Fibroblast of skin of back (primary cell): ENCODE data around the gene RASAL3.
"Not testable (repeated sequence)": the region's sequence is repeated elsewhere in the genome, so short reads cannot be mapped to it uniquely, and the experiment has no call there.

Experiments
- DNase-seq: peaks from one replicate; pipeline ENCODE4 v3.0.0-alpha.2; 2013

Gene RASAL3

DNA sequence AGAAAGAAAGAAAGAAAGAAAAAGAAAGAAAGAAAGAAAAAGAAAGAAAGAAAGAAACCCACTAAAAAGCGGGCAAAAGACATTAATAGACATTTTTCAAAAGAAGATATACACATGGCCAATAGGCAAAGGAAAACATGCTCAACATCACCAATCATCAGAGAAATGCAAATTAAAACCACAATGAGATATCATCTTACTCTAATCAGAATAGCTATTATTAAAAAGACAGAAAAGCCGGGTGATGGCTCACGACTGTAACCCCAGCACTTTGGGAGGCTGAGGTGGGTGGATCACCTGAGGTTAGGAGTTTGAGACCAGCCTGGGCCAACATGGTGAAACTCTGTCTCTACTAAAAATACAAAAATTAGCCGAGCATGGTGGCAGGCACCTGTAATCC, 9.5 kb upstream of the RASAL3 start:
- not testable (repeated sequence) for DNase-seq

DNA sequence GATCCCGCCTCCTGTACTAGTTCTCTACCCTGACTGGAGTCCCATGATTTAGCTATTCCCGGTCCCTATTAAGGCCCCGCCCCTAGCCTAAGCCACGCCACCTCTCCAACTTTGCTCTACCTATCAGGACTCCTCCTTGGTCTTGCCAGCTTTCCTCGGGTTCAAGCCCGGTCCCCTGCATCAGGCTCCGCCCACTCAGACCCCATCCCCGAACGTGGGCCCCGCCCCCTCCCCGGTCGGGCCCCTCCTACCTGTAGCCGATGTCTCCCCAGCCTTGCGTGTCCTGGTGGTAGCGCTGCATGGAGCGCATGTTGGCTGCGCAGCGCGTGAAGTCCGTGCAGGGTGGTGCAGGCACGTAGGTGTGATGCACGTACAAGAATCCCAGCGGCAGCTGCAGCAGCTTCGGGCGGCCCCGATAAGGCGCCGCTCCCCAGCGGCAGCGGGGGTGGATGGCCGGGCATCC, 7.3 kb upstream of the RASAL3 start:
- no peak for DNase-seq

DNA sequence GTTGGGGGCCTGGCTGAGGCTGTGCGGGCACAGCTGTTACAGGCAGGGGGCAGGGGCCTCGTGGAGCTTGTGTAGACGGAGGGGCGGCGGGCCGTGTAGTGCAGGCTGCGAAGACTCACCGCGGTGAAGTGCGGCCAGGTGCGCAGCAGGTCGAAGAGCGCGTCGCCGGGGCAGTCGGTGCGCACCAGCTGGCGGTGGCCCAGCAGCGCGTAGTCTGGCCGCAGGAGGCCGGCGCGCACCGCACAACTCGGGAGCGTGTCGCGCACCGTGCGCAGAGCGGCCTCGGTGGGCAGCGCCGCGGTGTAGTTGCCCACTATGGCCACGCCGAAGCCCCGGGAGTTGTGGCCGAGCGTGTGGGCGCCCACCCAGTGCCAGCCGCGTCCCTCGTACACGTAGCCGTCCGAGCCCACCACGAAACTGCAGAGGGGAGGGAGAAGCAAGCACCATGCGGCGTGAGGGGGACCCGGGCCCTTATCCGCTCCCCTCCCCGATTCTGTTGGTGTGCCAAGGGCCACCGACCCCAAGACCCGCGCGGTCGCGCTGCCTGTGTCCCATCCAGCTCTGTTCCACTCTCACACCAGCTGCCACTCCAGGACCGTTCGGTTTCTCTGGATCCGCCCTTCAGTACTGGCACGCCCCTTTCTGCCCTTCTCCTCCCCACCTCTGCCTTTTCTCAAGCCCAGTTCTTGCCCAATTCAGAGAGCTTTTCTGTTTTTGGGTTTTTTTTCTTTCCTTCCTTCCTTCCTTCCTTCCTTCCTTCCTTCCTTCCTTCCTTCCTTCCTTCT, 5.4 kb upstream of the RASAL3 start:
- no peak for DNase-seq

DNA sequence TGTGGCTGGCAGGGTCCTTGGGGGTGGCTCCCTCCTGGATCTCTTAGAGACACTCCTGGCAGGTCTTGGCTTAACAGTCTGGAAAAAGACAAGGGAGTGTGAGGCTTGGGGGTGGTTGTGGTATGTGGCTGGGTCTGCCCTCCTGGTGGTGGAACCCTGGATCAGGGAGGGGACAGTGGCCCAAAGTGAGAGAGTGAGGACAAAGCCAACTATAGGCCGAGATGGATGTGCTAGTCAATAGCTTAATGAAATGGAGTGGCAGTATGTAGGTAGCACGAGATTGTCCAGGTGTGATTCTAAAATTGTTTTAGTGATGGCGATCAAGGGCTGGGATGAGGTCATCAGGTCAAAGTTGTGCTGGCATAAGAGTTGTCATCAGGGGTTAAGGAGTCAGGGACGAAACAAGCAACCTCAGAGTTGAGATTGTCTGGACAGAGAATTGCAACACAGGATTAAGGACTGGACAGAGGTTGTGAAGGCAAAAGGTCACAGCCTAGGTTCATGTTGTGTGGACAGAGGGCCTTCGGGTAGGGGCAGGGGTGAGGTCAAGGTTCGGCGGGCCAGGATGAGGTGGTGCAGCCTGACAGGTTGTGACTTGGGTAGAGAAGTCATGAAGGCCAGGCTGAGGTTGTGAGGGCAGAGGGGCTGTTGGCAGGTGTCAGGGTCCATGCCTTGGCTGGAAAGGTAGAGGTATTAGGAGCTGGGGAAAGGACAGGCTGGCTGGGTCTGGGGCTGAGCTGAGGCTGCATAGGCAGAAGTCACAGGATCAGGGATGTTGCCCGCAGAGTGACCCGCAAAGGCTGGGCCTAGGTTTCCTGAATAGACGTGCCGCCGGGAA, 4.5 kb upstream of the RASAL3 start:
- DNase-seq, result no peak

DNA sequence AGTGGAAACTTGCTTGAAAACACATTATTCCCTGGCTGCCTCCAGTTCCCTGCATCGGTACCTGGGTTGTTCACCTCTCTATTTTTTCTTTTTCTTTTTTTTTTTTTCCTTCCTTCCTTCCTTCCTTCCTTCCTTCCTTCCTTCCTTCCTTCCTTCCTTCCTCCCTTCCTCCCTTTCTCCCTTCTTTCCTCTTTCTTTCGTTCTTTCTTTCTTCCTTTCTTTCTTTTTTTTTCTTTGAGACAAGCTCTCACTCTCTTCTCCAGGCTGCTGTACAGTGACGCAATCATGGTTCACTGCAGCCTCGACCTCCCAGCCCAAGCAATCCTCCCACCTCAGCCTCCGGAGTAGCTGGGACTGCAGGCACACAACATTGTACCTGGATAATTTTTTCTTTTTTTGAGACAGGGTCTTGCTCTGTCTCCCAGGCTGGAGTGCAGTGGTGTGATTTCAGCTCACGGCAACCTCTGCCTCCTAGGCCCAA, 3.4 kb upstream of the RASAL3 start:
- no peak for DNase-seq

DNA sequence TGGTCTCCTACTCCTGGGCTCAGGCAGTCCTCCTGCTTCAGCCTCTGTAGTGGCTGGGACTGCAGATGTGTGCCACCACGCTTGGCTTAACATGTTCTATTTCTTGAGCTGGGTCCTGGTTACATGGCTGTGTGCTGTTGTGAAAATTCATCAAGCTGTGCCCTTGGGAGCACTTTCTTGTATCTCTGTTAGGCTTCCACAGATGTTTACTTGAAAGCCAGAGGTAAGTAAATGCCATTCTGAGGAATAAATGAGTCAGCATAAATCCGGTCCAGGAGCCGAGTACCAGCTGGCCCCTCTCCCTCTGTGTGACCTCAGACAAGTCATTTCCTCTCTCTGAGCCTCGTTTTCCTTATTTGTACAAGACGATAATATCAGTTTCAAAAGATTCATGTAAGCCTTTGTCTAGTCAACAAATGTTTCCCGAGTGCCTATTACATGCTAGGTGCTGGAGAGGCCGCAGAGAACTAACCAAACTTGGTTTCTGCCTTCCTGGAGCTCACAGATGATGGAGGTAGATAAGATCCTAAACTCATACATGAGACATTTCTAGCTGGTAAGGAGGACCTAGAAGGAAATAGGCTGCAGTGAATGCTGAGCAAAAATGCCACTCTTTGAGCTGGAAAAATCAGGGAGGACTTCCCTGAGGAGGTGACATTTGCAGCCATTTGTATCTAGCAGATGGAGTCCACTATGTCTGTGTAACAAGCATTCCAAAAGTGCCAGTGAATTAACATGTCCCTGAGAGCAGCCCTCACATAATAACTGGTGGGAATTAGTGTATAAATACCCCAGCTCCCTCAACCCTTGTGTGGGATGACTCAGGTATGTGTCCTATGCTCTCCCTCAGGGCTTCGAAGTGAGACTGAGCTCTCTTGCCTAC, 2.7 kb upstream of the RASAL3 start:
- DNase-seq, result no peak

DNA sequence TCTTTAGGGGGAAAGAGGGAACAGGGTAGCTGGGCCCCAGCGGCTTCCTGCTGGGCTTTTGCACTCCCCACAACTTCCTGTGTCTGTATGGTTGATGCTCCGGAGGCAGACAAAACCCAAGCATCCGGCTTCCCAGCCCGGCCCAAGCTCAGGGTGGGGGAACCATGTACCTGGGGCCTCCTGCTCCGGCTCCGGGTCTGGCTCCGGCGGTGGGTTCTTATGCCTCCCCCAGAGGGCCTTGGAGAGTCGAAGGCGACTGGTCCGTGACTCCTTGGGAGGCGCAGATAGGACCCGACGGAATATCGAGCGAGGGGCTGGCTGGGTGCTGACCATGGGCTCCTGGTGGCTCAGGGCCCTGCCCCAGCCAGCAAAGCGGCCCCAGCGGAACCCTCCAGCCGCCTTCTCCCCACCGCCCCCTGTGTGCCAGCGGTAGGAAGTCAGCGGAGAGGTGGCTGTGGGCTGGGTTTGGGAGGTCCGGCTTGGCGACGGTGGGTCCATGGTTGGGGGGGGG, 428 bp downstream of the RASAL3 start:
- DNase-seq, result no peak

DNA sequence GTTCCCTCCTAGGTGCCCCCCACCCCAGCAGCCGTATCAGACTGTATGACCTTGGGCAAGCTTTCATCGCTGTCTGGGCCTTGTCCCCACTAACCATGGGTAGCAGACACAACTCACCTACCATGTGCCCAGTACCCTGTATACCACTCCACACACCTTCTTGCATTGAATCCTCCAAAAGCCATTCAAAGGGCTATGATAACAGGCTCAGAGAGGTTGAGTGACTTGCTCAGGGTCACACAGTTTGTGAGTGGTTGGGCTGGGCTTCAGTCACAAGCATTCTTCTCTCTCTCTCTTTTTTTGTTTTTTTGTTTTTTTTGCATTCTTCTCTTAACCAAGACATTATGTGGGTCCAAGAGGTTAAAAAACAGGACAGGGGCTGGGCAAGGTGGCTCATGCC, 2.6 kb downstream of the RASAL3 start:
- DNase-seq, result no peak

DNA sequence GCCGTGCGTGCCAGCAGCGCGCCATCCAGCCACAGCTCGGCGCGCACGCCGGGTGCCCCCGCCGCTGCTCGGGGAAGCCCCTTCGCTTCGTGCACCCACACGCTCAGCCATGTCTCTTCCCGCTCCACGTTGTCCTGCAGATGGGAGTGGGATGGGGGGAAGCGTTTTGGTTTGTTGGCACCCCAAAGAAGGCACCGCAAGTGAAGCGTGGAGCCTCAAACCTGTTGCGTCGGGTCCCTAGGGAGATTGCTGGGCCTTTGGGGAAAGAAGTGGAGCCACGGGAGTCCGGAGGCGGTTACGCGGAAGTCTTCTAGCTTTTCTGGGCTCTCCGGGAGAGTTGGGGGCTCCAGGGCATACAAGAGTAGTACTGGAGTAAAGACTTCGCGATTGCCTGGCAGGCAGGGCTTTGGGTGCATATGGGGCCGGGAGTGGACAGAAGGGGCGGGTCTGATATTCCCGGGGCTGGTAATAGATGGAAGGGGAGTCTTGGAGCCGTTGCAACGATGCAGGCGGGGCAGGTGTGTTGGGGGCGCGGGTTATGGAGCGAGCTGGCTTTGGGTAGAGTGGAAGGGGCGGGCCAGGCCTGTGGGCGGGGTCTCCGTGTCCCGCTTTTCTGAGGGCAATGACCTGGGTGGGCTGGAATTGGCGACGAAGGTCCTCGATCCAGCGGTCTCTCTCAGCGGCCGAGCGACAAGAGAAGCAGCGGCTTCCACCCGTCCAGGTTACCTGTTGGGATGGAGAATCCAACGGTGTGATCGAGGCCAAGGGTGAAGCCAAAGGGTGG, 6.5 kb downstream of the RASAL3 start:
- no peak for DNase-seq

DNA sequence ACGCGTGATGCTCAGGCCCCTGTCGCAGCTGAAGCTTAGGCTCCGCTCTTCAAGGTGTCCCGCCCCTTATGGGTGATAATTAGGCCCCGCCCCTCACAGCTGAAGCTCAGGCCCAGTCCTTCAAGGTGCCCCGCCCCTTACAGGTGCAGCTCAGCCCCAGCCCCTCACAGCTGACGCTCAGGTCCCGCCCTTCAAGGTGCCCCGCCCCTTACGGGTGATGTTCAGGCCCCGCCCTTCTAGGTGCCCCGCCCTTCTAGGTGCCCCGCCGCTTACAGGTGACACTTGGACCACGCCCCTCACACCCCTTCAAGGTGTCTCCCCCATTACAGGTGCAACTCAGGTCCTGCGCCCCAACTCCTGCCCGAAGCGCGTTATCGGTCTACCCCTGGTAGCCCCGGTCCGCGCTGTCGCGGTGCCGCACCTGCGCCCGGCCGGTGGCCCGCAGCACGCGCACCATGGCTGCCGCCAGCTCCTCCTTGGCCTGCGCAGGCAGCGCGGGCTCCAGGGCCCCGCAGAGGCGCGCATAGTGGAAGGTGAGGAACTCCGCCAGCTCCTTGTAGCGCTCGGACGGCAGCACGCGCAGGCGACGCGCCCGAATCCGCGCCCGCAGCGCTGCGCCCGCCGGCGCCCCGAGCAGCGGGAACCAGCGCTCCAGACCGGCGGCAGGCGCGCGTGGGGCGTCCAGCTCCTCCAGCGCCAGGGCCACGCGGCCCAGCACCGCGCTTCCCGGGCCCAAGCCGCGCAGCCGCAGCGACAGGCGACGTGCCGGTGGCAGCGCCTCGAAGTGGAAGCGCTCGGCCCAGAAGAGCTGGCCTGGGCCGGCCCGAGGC, 7.3 kb downstream of the RASAL3 start:
- DNase-seq, result no peak

DNA sequence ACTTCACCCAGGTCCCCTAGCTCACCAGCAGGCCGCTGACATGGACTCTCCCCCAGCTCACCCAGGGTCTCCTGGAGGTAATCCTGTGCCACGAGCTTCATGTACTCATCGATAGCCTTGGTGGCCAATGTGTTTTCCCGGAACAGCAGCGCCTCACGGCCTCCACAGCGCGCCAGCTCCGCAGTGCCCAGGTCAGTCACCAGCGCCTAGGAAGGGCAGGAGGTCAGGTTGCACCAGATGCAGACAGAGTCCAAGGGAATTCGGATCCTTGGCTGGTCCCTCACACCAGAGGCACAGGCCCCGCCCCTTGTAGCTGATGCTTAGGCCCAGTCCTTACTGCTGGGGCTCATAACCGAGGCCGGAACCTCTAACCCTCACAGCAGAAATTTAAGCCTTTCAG, 7.9 kb downstream of the RASAL3 start:
- no peak for DNase-seq

DNA sequence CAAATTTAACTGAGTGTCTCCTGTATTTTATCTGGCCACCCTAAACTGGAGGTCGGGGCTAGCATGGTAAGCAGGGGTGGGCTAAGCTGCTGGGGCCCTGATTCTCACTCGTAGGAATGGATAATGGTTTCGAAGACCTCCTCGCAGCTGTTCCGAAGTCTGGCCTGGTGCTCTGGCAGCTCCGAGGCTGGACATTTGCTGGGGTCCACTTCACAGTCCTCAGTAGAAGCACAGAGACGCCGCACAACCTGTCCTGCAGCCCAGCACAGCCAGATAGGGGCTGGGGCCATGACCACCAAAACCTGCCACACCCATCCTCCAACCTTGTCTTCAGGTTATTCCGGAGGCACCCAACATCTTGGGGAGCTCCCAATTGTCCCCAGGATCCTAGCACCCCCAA, 8.3 kb downstream of the RASAL3 start:
- DNase-seq, result no peak

DNA sequence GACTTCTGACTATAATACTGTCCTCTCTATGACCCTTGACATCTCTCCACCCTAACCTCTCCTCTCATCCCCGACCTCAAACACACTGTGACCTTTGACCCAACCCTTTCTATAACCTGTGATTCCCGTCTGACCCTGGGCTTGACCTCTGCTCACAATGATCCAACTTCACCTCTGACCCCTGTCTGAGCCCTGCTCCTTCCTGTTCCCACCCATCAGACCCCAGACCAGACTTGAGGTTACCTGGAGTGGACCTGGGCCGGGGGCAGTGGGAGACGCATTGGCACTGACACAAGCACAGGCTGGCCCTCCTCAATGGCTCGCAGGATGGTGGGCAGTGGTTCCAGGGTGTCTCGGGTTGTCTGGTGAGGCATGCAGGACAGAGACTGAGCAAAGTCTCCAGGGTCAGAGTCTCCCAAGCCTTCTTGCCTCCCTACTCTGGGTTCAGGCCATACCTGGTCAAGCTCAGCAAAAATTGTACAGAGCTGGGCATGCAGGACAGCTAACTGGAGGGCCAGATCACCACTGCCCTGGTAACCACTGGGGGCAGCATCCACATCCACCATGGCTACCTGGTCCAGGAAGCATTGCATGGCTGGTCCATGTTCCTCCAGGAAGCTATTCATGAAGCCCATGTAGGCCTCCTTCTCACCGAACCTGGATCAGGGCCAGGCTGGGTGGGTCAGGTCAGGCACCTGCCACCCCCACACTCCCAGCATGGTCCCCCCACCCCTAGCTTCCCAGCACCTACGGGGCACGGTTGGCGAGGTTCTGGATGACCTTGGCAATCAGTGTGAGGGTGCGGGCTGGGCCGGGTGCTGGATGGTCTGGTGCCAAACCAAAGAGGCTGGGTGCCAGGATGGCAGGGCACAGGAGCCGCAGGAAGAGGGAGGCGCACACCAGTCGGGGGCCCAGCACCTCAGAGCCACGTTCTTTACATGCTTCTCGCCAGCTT, 10.2 kb downstream of the RASAL3 start:
- DNase-seq, result no peak

DNA sequence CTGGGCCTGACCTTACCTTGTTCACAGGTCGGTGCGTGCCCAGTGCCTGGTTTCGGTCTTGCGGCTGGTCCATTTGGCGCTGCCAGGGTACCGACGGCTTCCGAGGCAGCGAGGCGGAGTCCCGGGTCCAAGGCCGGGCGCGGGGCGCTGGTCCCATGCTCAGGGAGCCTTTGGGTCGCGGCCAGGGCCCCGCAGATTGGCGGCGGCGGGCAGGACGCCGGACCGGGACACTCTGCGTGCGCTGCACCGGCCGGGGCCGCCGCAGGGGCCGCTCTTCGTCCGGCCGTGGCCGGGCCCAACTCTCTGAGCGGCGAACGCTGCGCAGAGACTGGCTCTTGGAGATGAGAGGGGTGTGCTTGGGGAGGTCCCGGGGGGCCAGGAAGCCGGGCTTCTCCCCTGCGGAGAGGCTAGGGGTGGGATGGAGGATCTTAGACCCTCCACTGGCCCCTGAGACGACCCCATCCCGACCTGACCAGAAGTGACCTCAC, 11.2 kb downstream of the RASAL3 start:
- DNase-seq, result no peak

DNA sequence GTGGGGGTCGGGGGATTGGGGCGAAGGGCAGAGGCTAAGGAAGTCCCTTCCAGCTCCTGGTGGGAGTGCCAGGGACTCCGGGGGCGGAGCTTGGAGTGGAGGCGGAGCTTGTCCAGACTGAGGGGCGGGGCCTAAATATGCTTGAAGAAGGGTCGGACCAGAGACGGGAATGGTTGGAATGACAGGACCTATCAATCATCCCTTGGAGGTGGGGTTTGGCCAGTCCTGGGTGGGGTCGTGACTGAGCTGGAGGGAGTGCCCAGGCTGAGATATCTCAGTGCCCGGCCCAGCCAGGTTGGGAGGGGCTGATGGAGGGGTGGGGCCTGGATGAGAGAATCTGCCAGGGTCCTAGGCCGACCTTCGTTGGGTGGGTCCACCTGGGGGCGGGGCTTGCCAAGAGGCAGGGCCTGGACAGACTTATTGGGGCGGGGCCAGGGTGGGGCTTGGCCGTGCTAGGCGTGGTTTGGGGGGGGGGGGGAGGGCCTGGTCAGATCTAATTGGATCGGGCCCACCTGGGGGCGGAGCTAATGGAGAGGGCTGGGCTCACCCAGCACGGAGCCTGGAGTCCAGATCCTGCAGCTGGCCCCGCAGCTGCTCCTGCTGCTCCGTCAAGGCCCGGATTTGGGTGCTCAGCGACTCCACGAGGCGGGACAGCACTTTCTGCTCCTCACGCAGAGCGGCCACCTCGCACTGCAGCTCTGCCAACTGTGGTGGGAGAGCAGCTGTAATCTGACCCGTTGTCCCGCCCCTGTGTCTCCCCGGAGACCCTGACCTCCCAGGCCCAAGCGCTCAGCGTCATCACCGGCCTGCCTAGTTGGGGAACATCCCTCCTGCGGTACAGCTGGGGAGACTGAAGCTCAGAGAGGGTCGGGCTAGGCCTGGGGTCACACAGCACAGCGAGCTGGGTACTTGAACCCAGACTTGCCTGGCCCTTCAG, 12.0 kb downstream of the RASAL3 start:
- DNase-seq, result peak; percentile 77

DNA sequence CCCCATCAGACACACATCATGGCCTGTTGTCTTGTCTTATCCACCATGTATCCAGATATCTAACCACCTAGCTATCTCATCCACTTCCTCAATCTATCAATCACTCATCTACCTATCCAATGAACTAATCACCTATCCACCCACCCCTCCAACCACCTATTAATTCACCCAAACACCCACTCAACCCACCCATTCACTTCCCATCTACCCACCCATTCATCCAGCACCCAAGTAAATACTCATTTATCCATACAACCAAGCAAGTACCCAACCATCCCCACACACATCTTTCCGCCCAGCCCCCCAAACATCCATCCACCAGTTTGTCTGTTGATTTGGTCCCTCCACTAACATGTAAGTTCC, 13.8 kb downstream of the RASAL3 start:
- no peak for DNase-seq

DNA sequence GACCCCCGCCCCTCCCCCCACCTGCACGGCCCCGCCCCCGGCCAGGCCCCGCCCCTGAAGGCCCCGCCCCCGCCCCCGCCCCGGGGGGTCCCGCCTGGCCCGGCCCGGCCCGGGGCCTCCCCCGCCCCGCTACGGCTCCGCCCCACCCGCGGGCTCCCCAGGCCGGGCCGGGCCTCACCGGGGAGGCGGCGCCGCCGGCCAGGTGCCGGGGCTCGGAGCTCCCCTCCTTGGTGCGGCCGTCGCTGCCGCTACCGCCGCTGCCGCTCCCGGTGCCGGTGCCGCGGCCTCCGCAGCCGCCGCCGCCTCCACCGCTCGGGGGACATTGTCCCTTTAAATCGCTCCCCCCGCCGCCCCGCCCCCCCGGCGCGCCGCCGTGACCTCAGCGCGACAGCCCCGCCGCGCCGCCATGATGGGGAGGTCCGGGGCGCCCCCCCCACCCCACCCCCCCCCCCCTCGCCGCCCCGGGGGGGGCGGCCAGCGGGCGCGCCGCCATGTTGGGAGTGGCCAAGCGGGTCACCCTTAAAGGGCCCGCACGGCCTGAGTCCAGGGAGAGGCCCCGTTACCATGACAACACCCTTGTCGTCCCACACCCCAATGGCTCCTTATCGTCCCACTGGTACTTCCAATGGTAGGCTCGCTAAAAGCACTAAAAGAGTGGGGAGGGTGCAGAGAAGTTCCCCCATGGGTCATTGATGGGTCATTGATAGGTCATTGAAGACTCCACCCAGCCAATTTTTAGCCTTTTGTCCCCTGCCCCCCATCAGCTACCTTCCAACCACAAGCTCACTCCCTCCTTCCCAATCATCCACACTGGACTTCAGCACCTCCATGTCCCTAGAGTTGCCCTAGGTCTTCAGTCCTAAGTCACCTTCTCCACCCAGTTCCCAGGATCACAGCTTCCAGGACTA, 14.5 kb downstream of the RASAL3 start, which contains the start of gene WIZ:
Gene WIZ (minus strand): TSS at position 337 of the 908 bp plus-strand sequence. CDS start 1,649 bp downstream, outside the sequence.
- peak; percentile 81 for DNase-seq
